ENCODE results near the gene C9orf50. TPM values are rescaled to one million over a fixed set of nuclear protein-coding genes. Genes with fewer than 3 reads are reported as not detected.
A peak's percentile ranks its signal among the peaks of the same experiment; 100 is the strongest.

Gene C9orf50
- total RNA-seq, 1 experiment from 2014 or later, result not detected

DNA sequence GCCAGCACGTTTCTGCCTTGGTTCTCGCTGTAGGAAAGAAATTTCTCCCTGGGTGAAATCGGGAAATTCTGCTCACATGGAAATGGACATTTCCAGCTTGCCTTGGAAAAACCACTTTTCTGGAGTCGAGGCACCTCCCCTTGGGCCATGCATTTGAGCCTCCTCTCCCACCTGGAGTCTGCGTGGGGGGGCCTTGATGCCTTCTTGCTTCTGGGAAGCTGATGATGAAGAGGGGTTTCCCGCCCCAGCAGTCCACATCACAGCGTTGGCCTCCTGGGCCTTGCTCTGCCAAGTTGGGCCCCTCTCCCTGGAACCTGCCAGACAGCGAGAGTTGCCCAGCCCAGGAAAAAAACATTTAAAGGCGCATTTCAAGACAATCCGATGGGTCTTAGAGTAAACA is 22.8 kb upstream of the C9orf50 start:
- H2AFZ ChIP-seq, result no peak overlapping the region
- no peak for DNase-seq
- intact Hi-C loops (cut with micrococcal nuclease; ENCODE audit: unreplicated experiment), result loop anchor here (2.0 to 5.0 kb wide), 3 partner anchors 243 to 1039 kb away; no protein-coding TSS in a partner anchor
- peaks cover 26% of the 10 kb centered on the region for H3K79me2 ChIP-seq (ENCODE audit: low read depth)
- no peaks in the 10 kb centered on the region for H3K36me3 ChIP-seq (ENCODE audit: low read depth)
- BruUV-seq (replicated peaks), result no TSS peak
- no peaks in the 10 kb centered on the region for H3K27me3 ChIP-seq (ENCODE audit: insufficient read depth, low read depth)
- peaks cover 13% of the 10 kb centered on the region for H4K20me1 ChIP-seq (ENCODE audit: insufficient read depth)
- H3K9me2 ChIP-seq (ENCODE audit: insufficient read depth), result no peaks in the 10 kb centered on the region
- no peak overlapping the region for H3K27ac ChIP-seq
- peaks cover 8% of the 10 kb centered on the region for H3K4me1 ChIP-seq (replicated peaks; ENCODE audit: insufficient read depth)
- POLR2A ChIA-PET (ENCODE audit: unreplicated experiment), result no interaction called here
- no peak overlapping the region for H3K4me3 ChIP-seq
- peaks cover 13% of the 10 kb centered on the region; the same call in 1 of the 2 replicates for H3F3A ChIP-seq (ENCODE audit: insufficient read depth, low read depth)
- H3K4me2 ChIP-seq, result no peak overlapping the region
- no peaks in the 10 kb centered on the region for H3K9me3 ChIP-seq (ENCODE audit: insufficient read depth, low read depth)
- no peak for TF ChIP-seq EZH2 (IDR thresholded peaks at IDR 0.05; ENCODE audit: low read depth)
- TF ChIP-seq, protein P1, sequence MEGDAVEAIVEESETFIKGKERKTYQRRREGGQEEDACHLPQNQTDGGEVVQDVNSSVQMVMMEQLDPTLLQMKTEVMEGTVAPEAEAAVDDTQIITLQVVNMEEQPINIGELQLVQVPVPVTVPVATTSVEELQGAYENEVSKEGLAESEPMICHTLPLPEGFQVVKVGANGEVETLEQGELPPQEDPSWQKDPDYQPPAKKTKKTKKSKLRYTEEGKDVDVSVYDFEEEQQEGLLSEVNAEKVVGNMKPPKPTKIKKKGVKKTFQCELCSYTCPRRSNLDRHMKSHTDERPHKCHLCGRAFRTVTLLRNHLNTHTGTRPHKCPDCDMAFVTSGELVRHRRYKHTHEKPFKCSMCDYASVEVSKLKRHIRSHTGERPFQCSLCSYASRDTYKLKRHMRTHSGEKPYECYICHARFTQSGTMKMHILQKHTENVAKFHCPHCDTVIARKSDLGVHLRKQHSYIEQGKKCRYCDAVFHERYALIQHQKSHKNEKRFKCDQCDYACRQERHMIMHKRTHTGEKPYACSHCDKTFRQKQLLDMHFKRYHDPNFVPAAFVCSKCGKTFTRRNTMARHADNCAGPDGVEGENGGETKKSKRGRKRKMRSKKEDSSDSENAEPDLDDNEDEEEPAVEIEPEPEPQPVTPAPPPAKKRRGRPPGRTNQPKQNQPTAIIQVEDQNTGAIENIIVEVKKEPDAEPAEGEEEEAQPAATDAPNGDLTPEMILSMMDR (conservative IDR thresholded peaks at IDR 0.05), result no peak
- CTCF ChIA-PET, result interaction anchor here (0.7 kb wide), 1 partner anchor 15 kb away, joined by 3 read pairs; no protein-coding TSS in a partner anchor

DNA sequence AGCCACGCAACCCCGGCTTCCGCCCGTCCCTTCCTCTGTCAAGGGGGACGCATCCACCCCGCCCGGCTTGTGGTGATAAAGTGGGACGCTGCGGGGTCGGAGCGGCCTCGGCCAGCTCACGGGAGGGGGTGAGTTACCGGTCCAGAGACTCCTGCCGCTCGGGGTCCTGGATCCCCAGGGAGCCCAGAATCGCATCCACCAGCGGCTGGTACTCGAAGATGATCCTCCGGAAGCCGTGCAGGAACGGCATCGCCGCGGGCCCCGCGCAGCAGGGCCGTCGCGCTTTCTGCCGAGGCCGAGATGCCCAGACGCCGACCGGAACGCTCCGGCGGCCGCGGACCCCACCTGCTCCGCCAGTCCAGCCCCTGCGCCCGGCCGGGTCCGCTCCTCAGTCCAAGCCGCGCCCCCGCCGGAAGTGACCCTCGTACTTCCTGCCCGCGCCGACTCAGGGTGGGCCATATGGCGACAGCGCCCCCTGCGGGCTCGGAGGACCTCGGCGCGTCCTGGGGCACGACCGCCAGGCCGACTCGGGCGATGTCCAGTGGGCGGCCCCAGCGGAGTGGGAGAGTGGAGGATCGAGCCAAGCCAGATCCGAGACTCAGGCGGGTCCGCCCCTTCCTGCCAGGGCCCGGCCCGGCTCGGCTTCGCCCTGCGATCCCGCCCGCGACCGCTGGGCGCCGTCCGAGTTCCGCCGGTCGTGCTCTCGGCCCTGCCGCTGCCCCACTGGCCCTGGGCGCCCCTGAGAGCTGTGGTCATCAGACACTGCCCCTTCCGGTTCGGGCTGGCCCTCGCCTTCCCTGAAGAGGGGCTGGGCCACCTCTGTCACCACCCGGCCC is 21.1 kb upstream of the C9orf50 start, which contains the start of gene ASB6:
TSS of gene ASB6 (minus strand) at position 402 of the 836 bp plus-strand sequence. CDS start at position 250, 152 bp downstream.
- POLR2A ChIA-PET (ENCODE audit: unreplicated experiment), result interaction anchor here (0.7 kb wide), 1 partner anchor 404 kb away, joined by 8 read pairs; no protein-coding TSS in a partner anchor
- CTCF ChIA-PET, result interaction anchor here (0.6 to 1.0 kb wide), 2 partner anchors 85 to 96 kb away, joined by 3 read pairs; no protein-coding TSS in a partner anchor
- Histone ChIP-seq H3K9me3 (ENCODE audit: insufficient read depth, low read depth) (no peaks in the 10 kb centered on the region), H3K4me2 (peak within 1 kb of the TSS; percentile 93), H3K27ac (no peak within 1 kb of the TSS), H4K20me1 (ENCODE audit: insufficient read depth) (peaks cover 22% of the 10 kb centered on the region), H3K36me3 (ENCODE audit: low read depth) (no peaks in the 10 kb centered on the region), H2AFZ (peak within 1 kb of the TSS; percentile 79), H3K79me2 (ENCODE audit: low read depth) (peaks cover 26% of the 10 kb centered on the region), H3F3A (ENCODE audit: insufficient read depth, low read depth) (peaks cover 21% of the 10 kb centered on the region), H3K27me3 (ENCODE audit: insufficient read depth, low read depth) (no peaks in the 10 kb centered on the region), H3K4me1 (replicated peaks; ENCODE audit: insufficient read depth) (peaks cover 8% of the 10 kb centered on the region), H3K4me3 (peak within 1 kb of the TSS; percentile 96), H3K9me2 (ENCODE audit: insufficient read depth) (no peaks in the 10 kb centered on the region)
- TF ChIP-seq, protein P1 (conservative IDR thresholded peaks at IDR 0.05), result peak; percentile 96
- TF ChIP-seq EZH2 (IDR thresholded peaks at IDR 0.05; ENCODE audit: low read depth), result no peak
- intact Hi-C loops (cut with micrococcal nuclease; ENCODE audit: unreplicated experiment), result loop anchor here (1.0 to 5.0 kb wide), 6 partner anchors 96 to 1040 kb away; no protein-coding TSS in a partner anchor
- peak; percentile 81 to 100 for DNase-seq
- no TSS peak for BruUV-seq (replicated peaks)

DNA sequence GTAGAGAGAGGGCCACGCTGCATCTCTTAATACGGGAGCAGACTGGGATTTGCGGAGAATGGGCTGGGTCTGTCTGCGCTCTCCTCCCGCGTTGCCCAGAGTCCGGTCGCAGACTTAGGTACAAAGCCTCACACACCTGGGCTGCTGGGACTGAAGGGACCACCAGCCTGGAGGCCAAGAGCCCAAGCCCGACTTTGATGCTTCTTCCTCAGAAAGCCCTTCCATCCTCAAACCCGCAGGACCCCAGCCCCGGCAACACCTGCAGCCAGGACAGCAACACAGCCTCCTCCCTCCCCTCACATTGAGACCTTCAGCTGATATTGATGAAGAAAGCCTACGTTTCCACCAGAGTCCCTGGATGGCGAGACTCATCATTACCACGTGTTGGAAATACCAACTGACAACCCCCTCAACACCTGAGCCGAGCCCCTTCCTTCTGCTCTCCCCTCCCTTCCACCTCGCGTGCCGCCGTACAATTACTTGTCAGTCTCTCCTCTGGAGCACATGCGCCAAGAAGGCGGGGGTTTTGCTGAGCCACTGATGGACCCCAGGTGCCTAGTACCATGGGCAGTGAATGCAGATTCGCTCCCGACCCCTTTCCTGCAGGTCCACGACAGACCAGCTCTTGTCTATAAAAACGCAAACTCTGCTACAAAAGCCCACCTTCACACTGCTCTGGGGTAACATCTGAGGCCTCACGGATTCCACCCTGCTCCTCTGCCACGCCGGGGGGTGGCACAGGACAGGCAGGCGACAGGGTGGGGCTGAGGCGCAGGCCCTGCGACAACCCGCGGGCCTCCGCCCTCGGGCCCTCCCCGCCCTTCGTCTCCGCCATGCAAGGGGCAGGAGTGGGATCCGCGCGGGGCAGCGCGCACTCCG is 20.2 kb upstream of the C9orf50 start:
- intact Hi-C loops (cut with micrococcal nuclease; ENCODE audit: unreplicated experiment), result loop anchor here (5.0 kb wide), 2 partner anchors 456 to 1041 kb away; no protein-coding TSS in a partner anchor
- TSS peak; percentile 22 for BruUV-seq (replicated peaks)
- no peak for DNase-seq

More for the DNA sequence above, 20.2 kb upstream of the C9orf50 start:
- ChIA-PET CTCF (no interaction called here), POLR2A (ENCODE audit: unreplicated experiment) (interaction anchor here (0.7 kb wide), 1 partner anchor 403 kb away, joined by 8 read pairs; no protein-coding TSS in a partner anchor)
- no peaks in the 10 kb centered on the region for H3K36me3 ChIP-seq (ENCODE audit: low read depth)
- no peaks in the 10 kb centered on the region for H3K9me3 ChIP-seq (ENCODE audit: insufficient read depth, low read depth)
- peaks cover 8% of the 10 kb centered on the region for H3K4me1 ChIP-seq (replicated peaks; ENCODE audit: insufficient read depth)
- H4K20me1 ChIP-seq (ENCODE audit: insufficient read depth), result peaks cover 28% of the 10 kb centered on the region
- TF ChIP-seq, protein P1 (conservative IDR thresholded peaks at IDR 0.05), result no peak
- TF ChIP-seq EZH2 (IDR thresholded peaks at IDR 0.05; ENCODE audit: low read depth), result no peak
- H3K4me3 ChIP-seq, result peak overlapping the region; percentile 96
- peaks cover 26% of the 10 kb centered on the region for H3K79me2 ChIP-seq (ENCODE audit: low read depth)
- peaks cover 28% of the 10 kb centered on the region for H3F3A ChIP-seq (ENCODE audit: insufficient read depth, low read depth)
- H3K27ac ChIP-seq, result no peak overlapping the region
- H3K4me2 ChIP-seq, result peak overlapping the region; percentile 93
- no peaks in the 10 kb centered on the region for H3K9me2 ChIP-seq (ENCODE audit: insufficient read depth)
- H2AFZ ChIP-seq, result peak overlapping the region; percentile 79; the same call in 1 of the 2 replicates
- no peaks in the 10 kb centered on the region for H3K27me3 ChIP-seq (ENCODE audit: insufficient read depth, low read depth)
